ENCODE measurements around the gene PSAT1. TPM values are rescaled to one million over a fixed set of nuclear protein-coding genes. Genes with fewer than 3 reads are reported as not detected.

PSAT1 gene
- total and polyA plus RNA-seq, 2 of the 13 experiments (the other 11 are each of a cell fraction or from before 2014, with no cell fraction given): 135 to 229 TPM

DNA sequence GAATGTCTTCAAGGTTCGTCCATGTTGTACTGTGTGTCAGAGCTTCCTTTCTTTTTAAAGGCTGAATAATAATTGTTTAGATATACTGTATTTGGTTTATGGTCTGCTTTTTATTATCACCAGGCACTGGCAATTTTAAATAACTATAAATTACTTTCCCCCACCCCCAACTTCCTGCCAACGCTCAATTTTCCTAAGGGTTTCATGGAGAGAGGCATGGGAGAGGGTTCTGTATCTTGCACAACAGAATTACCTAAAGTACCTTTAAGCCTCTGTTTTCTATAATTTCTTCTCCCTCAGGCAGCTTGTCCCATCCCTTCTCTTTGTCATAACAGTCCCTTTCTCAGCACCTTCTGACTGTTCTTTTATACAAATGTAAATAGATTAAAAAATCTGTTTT is 10.4 kb downstream of the PSAT1 start:
- Histone ChIP-seq H3K36me3 (replicated peaks in 1 of 2; ENCODE audit: control insufficient read depth in 1 of 2, insufficient read depth in 2 of 2, low read length in 2 of 2) (peaks cover 46 to 90% of the 10 kb centered on the region in 2 experiments), H3K27me3 (ENCODE audit: control insufficient read depth in 1 of 2, insufficient read depth in 2 of 2, low read length in 2 of 2) (no peaks in the 10 kb centered on the region), H3K4me2 (ENCODE audit: low read depth, low read length) (no peak overlapping the region), H4K20me1 (ENCODE audit: insufficient read depth, low read length) (peaks cover 32% of the 10 kb centered on the region), H3K9ac (ENCODE audit: insufficient read depth, low read depth, low read length) (no peak overlapping the region), H3K9me3 (ENCODE audit: low read length) (no peaks in the 10 kb centered on the region), H3K4me3 (replicated peaks in 1 of 3; ENCODE audit: insufficient read depth in 1 of 3, low read depth in 2 of 3, low read length in 3 of 3) (no peak overlapping the region), H3K79me2 (ENCODE audit: insufficient read depth, low read length) (peaks cover 15% of the 10 kb centered on the region), H3K4me1 (ENCODE audit: insufficient read depth, low read length) (peaks cover 17% of the 10 kb centered on the region), H3K27ac (ENCODE audit: extremely low read length, insufficient read depth, low read length) (no peak overlapping the region), H2AFZ (ENCODE audit: low read length) (no peak overlapping the region)
- ATAC-seq (no peak), FAIRE-seq (no peak), DNase-seq (ENCODE audit: low spot score) (no peak)
- ChIA-PET CTCF (ENCODE audit: low intra/inter-chr PET ratio, low total read pairs) (no interaction called here), POLR2A (interaction anchor here (9.3 kb wide), 1 partner anchor 12 kb away, joined by 76 read pairs; the partner anchor contains the start of gene PSAT1)
- no TSS peak for BruUV-seq (replicated peaks)
- in situ Hi-C loops (cut with HindIII; ENCODE audit: extremely low pct_ligation_motif_present, low pct_unique_long_range_greater_than_20kb): no loop called here
- 69% methylated on average over 2 of the region's 2 CpGs for WGBS (ENCODE audit: low lambda C conversion rate)
- TF ChIP-seq MBD4 (IDR thresholded peaks at IDR 0.05; ENCODE audit: borderline replicate concordance, low read length) (no peak), MIXL1 (CRISPR knock-in tag; IDR thresholded peaks at IDR 0.05) (no peak), SOX5 (CRISPR knock-in tag; IDR thresholded peaks at IDR 0.05; ENCODE audit: borderline replicate concordance) (no peak), SIX4 (CRISPR knock-in tag; IDR thresholded peaks at IDR 0.05) (no peak), DMAP1 (CRISPR knock-in tag; IDR thresholded peaks at IDR 0.05) (no peak), ARNTL (CRISPR knock-in tag; IDR thresholded peaks at IDR 0.05) (no peak), FOXK2 (IDR thresholded peaks at IDR 0.05) (no peak), CEBPG (CRISPR knock-in tag; IDR thresholded peaks at IDR 0.05) (no peak)
- TF ChIP-seq, protein P1, sequence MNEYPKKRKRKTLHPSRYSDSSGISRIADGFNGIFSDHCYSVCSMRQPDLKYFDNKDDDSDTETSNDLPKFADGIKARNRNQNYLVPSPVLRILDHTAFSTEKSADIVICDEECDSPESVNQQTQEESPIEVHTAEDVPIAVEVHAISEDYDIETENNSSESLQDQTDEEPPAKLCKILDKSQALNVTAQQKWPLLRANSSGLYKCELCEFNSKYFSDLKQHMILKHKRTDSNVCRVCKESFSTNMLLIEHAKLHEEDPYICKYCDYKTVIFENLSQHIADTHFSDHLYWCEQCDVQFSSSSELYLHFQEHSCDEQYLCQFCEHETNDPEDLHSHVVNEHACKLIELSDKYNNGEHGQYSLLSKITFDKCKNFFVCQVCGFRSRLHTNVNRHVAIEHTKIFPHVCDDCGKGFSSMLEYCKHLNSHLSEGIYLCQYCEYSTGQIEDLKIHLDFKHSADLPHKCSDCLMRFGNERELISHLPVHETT (CRISPR knock-in tag; conservative IDR thresholded peaks at IDR 0.05): no peak
- TF ChIP-seq, protein P2, sequence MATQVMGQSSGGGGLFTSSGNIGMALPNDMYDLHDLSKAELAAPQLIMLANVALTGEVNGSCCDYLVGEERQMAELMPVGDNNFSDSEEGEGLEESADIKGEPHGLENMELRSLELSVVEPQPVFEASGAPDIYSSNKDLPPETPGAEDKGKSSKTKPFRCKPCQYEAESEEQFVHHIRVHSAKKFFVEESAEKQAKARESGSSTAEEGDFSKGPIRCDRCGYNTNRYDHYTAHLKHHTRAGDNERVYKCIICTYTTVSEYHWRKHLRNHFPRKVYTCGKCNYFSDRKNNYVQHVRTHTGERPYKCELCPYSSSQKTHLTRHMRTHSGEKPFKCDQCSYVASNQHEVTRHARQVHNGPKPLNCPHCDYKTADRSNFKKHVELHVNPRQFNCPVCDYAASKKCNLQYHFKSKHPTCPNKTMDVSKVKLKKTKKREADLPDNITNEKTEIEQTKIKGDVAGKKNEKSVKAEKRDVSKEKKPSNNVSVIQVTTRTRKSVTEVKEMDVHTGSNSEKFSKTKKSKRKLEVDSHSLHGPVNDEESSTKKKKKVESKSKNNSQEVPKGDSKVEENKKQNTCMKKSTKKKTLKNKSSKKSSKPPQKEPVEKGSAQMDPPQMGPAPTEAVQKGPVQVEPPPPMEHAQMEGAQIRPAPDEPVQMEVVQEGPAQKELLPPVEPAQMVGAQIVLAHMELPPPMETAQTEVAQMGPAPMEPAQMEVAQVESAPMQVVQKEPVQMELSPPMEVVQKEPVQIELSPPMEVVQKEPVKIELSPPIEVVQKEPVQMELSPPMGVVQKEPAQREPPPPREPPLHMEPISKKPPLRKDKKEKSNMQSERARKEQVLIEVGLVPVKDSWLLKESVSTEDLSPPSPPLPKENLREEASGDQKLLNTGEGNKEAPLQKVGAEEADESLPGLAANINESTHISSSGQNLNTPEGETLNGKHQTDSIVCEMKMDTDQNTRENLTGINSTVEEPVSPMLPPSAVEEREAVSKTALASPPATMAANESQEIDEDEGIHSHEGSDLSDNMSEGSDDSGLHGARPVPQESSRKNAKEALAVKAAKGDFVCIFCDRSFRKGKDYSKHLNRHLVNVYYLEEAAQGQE (IDR thresholded peaks at IDR 0.05; ENCODE audit: borderline replicate concordance in 1 of 2, low read depth in 1 of 2, low read length in 2 of 2): no peak
- TF ChIP-seq, protein P3, sequence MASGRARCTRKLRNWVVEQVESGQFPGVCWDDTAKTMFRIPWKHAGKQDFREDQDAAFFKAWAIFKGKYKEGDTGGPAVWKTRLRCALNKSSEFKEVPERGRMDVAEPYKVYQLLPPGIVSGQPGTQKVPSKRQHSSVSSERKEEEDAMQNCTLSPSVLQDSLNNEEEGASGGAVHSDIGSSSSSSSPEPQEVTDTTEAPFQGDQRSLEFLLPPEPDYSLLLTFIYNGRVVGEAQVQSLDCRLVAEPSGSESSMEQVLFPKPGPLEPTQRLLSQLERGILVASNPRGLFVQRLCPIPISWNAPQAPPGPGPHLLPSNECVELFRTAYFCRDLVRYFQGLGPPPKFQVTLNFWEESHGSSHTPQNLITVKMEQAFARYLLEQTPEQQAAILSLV (CRISPR knock-in tag; IDR thresholded peaks at IDR 0.05; ENCODE audit: borderline replicate concordance): no peak
- intact Hi-C loops (cut with micrococcal nuclease; ENCODE audit: unreplicated experiment): no loop called here

Data from HepG2 (cell line).